Small intestine (tissue), 7 donors: Measurements from ENCODE around the gene IFNA6. TPM values are rescaled to one million over a fixed set of nuclear protein-coding genes. Genes with fewer than 3 reads are reported as not detected.
A peak's percentile ranks its signal among the peaks of the same experiment; 100 is the strongest.

Source experiments
- DNase-seq, 2 donors: peaks; one replicate each; pipeline versions ENCODE4 v3.0.0 to v3.0.0-alpha.2; 2013
- FAIRE-seq: peaks from 2 replicates; lab custom pipeline; 2012; peaks lifted over from hg19 to GRCh38; lab: Jason Lieb, UNC
- H3K27ac ChIP-seq, 3 donors: one replicate each; pipeline ENCODE4 v1.5.1; 2013; ENCODE audit warnings: low read length in 2 of 3, mild to moderate bottlenecking in 2 of 3, control low read depth in 1 of 3, inconsistent platforms in 1 of 3, low read depth in 1 of 3, moderate library complexity in 1 of 3
- H3K27me3 ChIP-seq, 3 donors: one replicate each; pipeline ENCODE4 v1.6.1; 2013; ENCODE audit warnings: low read length in 3 of 3, inconsistent platforms in 1 of 3; ENCODE audit not compliant: control insufficient read depth in 3 of 3, insufficient read depth in 3 of 3
- H3K36me3 ChIP-seq, 3 donors: one replicate each; pipeline ENCODE4 v1.6.1; 2013; ENCODE audit warnings: low read length in 3 of 3, inconsistent platforms in 1 of 3, low read depth in 1 of 3, mild to moderate bottlenecking in 1 of 3, moderate library complexity in 1 of 3; ENCODE audit not compliant: control insufficient read depth in 3 of 3, insufficient read depth in 2 of 3
- H3K4me1 ChIP-seq, 3 donors: one replicate each; pipeline ENCODE4 v1.6.1; 2013; ENCODE audit warnings: low read length in 2 of 3, inconsistent platforms in 1 of 3, low read depth in 1 of 3, mild to moderate bottlenecking in 1 of 3, moderate library complexity in 1 of 3; ENCODE audit not compliant: control insufficient read depth in 3 of 3, insufficient read depth in 2 of 3
- H3K4me3 ChIP-seq, 3 donors: one replicate each; pipeline ENCODE4 v1.5.1; 2013; ENCODE audit warnings: low read length in 3 of 3, control low read depth in 1 of 3, inconsistent platforms in 1 of 3, low read depth in 1 of 3, mild to moderate bottlenecking in 1 of 3, moderate library complexity in 1 of 3
- H3K9me3 ChIP-seq, 2 donors: one replicate each; pipeline ENCODE4 v1.6.1; 2013; ENCODE audit warnings: low read depth in 1 of 2, low read length in 1 of 2; ENCODE audit not compliant: control insufficient read depth in 2 of 2, insufficient read depth in 1 of 2
- WGBS, 3 donors: extraction: QIAGEN DNeasy Blood & Tissue Kit; methylation state at CpG; one replicate each; pipeline ENCODE4 v1.1.7; 2013; 5-methylcytosine and 5-hydroxymethylcytosine counted together
- polyA plus RNA-seq, 4 donors: library from polyadenylated mRNA; stranded (reverse) in 3 of 4; unstranded in 1 of 4; fragments of 200-250 nt in 3 of 4; fragments of 120-200 nt in 1 of 4; gene quantifications; one replicate each; pipeline versions ENCODE4 v1.2.1 to v1.2.3, GENCODE V29; 2013
- donor health status: healthy with polysubstance abuse.
- donor health status: control.
- donor health status: control.
- donor health status: Bipolar disorder and iron deficiency.
- donor health status: healthy.

IFNA6 gene
- polyA plus RNA-seq, 4 donors: not detected

DNA sequence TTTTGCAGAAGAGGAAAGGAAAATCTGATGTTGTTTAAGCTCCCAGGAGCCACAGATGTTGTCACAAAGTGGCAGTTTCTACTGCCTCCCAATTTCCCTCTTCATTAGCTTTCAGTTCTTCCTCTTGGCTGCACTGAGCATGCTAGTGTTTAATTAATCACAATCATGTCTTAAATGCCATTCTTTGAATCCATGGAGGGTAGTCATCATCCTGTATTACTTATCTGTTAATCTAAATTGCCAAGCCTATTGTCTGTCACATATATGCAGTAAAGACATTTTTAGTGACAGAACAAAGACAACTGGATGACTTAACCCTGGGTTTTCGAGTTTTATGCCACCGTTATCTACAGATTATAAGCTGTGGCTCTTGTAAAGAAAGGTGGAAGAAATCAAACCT is 30.2 kb downstream of the IFNA6 start:
- Histone ChIP-seq H3K4me3 (no peak overlapping the region), H3K27me3 (no peaks in the 10 kb centered on the region), H3K4me1 (no peaks in the 10 kb centered on the region), H3K27ac (no peak overlapping the region), H3K9me3 (no peaks in the 10 kb centered on the region), H3K36me3 (peaks cover 2 to 6% (median 4%) of the 10 kb centered on the region in 3 donors)
- DNase-seq: no peak
- 60 to 73% (median 64%) methylated on average over 2 of the region's 2 CpGs for WGBS, 3 donors
- FAIRE-seq: no peak

DNA sequence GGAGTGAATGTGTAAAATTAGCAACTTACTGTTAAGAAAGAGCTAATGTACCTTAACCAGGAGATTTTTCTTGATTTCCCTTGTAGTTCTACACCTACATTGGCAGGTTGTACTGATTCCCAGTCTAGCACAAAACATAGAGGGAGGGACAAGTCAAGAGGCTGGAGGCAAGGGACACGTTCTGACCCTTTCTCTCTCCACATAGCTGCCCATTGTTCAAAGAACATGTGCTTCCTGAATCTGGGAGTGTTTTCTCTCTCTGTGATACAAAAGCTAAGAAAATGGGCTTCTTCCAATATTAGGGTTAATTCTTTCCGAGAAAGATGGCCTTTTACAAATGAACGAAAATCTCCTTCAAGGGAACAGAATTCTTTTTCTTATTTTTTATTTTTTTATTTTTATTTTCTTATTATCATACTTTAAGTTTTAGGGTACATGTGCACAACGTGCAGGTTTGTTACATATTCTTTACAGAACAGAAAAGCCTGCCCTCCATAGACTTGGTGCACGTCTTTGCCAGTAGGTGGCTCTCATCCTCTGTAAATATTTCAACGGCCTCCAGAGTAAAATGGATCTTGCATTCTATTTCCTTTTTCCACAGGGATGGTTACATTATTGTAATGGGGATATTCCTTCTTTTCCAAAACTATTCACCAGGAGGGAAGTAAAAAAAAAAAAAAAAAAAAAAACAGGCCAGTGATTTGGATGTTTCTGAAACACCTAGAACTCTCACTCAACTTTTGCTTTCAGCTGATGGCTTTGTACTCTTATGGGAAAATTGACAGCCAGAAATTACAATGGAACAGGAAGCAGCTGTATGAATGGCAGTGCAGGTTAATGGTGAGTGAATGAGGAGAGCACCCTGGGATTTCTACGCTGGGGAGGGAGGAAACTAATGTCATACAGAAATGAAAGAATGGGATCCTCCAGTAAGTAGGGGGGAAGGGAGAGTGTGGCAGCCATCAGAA is 32.4 kb downstream of the IFNA6 start:
- peaks cover 0 to 3% (median 0%) of the 10 kb centered on the region in 3 donors for H3K36me3 ChIP-seq
- H3K9me3 ChIP-seq: no peaks in the 10 kb centered on the region
- no peak for FAIRE-seq
- H3K27ac ChIP-seq: no peak overlapping the region
- peak; percentile 53 to 63 for DNase-seq
- no peak overlapping the region for H3K4me3 ChIP-seq
- no peaks in the 10 kb centered on the region for H3K4me1 ChIP-seq
- WGBS, 3 donors: 17 to 23% (median 19%) methylated on average over 7 of the region's 7 CpGs
- no peaks in the 10 kb centered on the region for H3K27me3 ChIP-seq

DNA sequence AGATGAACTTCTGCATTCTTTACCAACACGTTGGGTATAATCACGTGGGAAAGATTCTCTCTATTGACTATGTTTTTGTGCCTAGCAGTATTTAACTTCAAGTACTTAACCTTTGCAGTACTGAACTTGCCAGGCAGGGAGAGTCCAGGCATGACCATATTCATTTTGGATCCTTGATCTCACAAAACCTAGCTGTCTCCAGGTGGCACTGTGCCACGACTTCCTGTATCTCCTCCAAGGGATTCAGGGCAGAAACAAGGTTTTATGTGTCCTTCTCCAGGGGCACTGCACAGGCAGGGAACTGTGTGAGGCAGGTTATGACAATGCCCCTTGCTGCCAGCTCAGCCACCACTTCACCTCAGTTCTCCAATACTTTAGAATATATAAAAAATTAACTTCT is 33.8 kb downstream of the IFNA6 start:
- FAIRE-seq (no peak), DNase-seq (no peak)
- H3K27ac ChIP-seq: no peak overlapping the region
- WGBS, 3 donors: 4 to 22% (median 13%) methylated on average over 3 of the region's 3 CpGs
- H3K4me3 ChIP-seq: no peak overlapping the region
- no peaks in the 10 kb centered on the region for H3K9me3 ChIP-seq
- no peaks in the 10 kb centered on the region for H3K27me3 ChIP-seq
- peaks cover 0 to 3% (median 0%) of the 10 kb centered on the region in 3 donors for H3K36me3 ChIP-seq
- H3K4me1 ChIP-seq: no peaks in the 10 kb centered on the region

DNA sequence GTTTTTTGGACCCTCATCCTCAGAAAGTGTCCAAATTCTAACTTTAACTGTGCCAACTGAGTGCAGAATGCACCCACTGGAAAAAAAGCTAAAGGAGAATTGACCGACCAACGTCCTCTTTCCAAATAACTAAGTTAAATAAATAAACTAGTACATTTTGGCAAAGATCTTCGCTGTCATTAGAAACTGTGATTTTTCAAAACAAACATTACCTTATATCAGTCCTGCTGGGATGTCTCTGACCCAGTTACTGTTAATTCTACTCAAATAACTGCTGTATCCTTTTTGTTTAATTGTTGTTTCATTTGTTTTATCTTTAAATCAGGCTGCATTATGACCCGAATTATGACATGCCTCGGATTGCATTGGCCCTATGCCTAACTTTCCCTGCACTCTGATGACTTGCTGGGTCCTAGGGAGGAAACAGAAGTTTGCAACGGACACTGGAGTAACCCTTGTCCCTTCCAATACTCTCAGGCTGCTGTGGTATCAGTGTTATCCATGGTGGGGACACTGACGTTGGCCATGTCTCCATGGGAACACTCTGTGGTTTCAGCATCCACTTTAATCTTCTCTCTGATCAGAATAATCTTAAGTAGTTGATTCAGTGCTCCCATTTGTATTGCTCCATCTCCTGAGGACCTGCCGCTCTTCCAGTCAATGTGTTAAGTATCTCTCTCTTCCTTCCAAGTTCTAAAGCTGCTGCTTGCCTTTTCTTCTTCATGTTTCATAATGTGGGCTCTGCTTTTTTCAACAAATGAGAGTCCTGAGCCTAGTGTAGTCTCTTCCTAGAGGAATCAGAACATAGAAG is 34.5 kb downstream of the IFNA6 start:
- Histone ChIP-seq H3K27ac (no peak overlapping the region), H3K4me1 (no peaks in the 10 kb centered on the region), H3K36me3 (peaks cover 0 to 2% (median 0%) of the 10 kb centered on the region in 3 donors), H3K27me3 (no peaks in the 10 kb centered on the region), H3K4me3 (no peak overlapping the region), H3K9me3 (no peaks in the 10 kb centered on the region)
- 26 to 36% (median 32%) methylated on average over 8 of the region's 8 CpGs for WGBS, 3 donors
- FAIRE-seq: no peak
- DNase-seq: no peak

DNA sequence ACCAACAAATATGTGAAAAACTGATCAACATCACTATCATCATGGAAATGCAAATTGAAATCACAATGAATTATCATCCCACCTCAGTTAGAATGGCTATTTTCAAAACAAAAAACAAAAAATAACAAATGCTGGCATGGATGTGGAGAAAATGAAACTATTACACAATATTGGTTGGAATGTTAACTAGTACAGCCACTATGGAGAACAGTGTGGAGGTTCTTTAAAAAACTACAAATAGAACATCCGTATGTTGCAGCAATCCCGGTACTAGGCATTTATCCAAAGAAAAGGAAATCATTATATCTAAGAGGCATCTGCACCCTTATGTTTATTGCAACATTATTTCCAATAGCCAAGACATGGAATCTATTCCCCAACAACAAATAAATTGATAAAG is 36.5 kb downstream of the IFNA6 start:
- Histone ChIP-seq H3K4me1 (no peaks in the 10 kb centered on the region), H3K27me3 (no peaks in the 10 kb centered on the region), H3K27ac (no peak overlapping the region), H3K4me3 (no peak overlapping the region), H3K9me3 (no peaks in the 10 kb centered on the region), H3K36me3 (no peaks in the 10 kb centered on the region)
- WGBS, 3 donors: 79 to 93% (median 93%) methylated on average over 2 of the region's 2 CpGs
- FAIRE-seq: no peak
- no peak for DNase-seq

DNA sequence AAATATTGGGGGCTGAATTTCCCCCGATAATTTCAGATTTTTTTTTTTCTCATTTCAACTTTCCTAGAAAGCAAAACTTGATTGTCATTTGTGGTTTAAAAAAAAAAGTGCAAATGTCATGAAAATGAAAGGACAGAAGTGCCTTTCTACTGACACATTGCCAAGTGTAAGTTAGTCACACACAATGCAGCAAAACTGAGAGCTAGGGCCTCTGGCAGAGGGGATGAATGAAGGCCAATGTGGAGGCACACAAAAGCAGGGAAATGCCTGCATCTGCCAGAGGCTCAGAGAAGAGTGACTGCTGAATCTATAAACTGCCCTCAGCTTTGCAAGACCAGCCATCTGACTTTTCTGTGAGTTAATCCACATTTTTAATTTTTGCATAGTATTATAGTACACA is 38.8 kb downstream of the IFNA6 start:
- 70 to 90% (median 78%) methylated on average over 1 of the region's 1 CpG for WGBS, 3 donors
- FAIRE-seq (no peak), DNase-seq (no peak)
- no peaks in the 10 kb centered on the region for H3K9me3 ChIP-seq
- no peak overlapping the region for H3K27ac ChIP-seq
- H3K4me1 ChIP-seq: no peaks in the 10 kb centered on the region
- H3K27me3 ChIP-seq: peaks cover 0 to 2% (median 0%) of the 10 kb centered on the region in 3 donors
- H3K4me3 ChIP-seq: no peak overlapping the region
- no peaks in the 10 kb centered on the region for H3K36me3 ChIP-seq

DNA sequence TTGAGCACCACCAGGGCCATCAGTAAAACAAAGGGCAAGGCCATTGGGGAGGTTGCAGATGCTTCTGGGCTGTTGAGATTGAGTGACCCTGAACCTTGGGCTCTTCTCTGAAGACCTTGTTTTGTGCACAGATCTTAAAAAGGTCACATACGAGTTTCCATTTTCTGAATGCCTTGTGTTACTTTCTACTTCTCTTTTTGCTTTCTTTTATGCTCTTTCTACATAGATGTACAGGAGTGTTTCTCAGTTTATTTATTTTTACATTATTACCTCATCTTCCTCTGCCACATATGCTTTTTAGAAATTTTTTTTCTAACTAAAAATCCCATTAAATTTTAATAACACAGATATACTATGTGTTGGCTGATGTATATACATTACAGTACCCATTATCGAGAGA is 45.5 kb downstream of the IFNA6 start, which contains the start of gene IFNA5:
Gene IFNA5 (minus strand): TSS at position 101 of the 400 bp plus-strand sequence. CDS start 57 bp downstream, at position 44.
- Histone ChIP-seq H3K27me3 (peaks cover 0 to 2% (median 2%) of the 10 kb centered on the region in 3 donors), H3K4me3 (no peak within 1 kb of the TSS), H3K36me3 (no peaks in the 10 kb centered on the region), H3K4me1 (no peaks in the 10 kb centered on the region), H3K27ac (no peak within 1 kb of the TSS), H3K9me3 (no peaks in the 10 kb centered on the region)
- FAIRE-seq (no peak), DNase-seq (no peak)
- WGBS, 3 donors: 85 to 93% (median 85%) methylated on average over 2 of the region's 2 CpGs
